EH (cell line): ENCODE measurements around the gene LGALS9.
"Not testable (repeated sequence)": the region's sequence is repeated elsewhere in the genome, so short reads cannot be mapped to it uniquely, and the experiment has no call there.

Source experiments
- DNase-seq: peaks from one replicate; pipeline ENCODE4 v3.0.0-alpha.2; 2015; ENCODE audit warnings: low read depth

LGALS9 gene

GRCh38 chr17:27654654-27655524, 23.9 kb downstream of the LGALS9 start:
- peak; percentile 66 for DNase-seq

GRCh38 chr17:27655525-27656111, 24.6 kb downstream of the LGALS9 start:
- DNase-seq: not testable (repeated sequence)

GRCh38 chr17:27656620-27657019, 25.6 kb downstream of the LGALS9 start:
- not testable (repeated sequence) for DNase-seq

DNA sequence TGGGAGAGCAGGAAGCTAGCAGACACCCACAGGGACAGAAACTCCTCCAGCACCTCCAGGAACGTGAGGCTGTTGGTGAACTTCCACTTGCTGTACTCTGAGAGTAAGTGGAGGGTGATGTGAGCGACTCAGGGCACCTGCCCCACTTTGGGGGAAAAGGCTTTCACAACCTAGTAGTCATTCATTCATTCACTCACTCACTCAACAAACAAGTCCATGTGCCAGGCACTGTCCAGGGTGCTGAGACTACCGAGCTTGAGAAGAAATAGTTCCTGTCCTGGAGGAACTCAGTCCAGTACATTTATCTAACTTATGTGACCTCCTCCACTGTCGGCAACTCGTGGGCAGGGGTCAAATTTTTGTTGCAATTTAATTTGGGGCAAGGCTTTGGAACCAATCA, 26.6 kb downstream of the LGALS9 start:
- peak; percentile 33 for DNase-seq

GRCh38 chr17:27659683-27660082, 28.7 kb downstream of the LGALS9 start:
- DNase-seq: no peak

DNA sequence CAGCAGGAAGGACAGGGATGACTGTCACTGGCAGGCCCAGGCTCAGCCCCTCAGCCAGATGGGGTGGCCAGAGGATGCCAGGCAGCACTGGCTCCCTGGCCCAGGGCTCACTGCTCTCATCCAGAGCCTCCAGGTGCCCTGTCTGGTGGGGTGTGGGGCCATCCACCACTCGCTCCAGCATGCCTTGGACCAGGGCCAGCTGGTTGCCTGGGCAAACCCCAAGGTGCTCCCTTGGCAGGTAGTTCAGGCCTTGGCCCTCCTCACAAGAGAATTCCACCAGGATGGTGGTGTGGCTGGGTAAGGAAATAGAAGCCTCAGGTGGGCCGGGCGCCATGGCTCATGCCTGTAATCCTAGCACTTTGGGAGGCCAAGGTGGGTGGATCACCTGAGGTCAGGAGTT, 29.4 kb downstream of the LGALS9 start:
- DNase-seq: no peak

DNA sequence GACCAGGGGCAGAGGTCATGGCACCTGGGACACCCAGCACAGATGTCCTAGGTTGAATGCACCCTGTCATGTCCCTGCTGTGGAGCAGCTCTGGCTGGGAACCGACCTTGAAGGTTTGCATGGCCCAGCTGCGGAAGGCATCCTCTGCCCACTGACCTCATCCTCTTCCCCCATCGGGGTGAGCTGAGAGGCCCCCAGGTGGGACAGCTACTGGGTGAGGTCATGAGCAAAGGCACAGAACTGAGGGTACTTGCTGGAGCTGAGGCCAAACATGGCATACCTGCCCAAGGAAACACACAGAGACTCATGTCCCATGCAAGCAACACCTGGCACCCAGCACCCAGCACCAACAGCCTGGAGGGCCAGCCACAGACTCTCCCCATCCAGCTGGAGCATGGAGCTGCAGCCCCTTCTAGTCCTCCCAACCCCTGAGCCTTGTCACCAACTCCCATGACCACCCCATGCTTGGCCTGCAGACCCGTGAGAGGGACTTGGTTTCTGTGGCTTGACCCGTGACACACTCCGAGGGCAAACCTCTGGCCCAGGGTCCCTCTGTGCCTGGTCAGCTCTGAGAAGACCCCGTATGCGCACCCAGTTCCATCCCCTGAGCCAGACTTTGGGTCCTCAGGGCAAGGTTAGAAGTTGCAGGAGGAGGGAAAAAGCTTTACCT, 33.1 kb downstream of the LGALS9 start:
- DNase-seq: no peak

DNA sequence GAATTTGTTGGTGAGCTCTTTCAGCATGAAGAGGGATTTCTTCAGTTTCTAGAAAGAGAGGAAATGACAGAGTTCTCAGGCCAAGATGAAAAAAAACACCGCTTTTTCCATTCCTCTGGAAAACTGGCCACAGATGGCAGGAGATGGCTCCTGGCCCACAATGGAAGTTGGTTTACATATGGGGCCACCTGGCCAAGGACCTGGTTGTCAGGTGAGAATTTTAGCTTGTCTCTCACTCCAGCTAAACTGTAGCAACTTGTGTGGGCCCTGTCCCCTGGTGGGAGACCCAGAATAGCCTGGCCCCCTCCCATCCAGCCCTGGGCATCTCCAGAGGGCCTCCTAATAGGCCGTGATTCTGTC, 33.6 kb downstream of the LGALS9 start:
- no peak for DNase-seq

DNA sequence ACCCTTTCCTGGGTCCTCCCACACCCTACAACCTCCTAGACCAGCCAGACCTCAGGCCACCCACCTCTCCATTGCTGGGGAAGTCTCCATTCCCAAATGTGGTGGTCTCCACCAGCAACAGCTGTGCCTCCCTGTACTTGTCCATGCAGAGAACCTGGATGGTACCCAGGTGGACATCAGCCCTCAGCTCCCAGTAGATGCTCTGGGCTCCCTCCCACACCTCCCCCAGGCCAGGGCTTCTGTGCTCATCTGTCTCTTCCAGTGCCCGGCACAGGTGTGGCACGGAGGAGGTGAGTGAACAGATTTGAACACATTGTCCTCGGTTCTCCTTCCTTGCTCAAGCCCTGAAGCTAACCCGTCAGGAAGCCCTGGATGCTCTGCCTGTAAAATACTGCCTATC, 34.6 kb downstream of the LGALS9 start:
- no peak for DNase-seq

- not testable (repeated sequence) for DNase-seq
Measured at GRCh38 chr17:27666270-27666669, 35.3 kb downstream of the LGALS9 start.

DNA sequence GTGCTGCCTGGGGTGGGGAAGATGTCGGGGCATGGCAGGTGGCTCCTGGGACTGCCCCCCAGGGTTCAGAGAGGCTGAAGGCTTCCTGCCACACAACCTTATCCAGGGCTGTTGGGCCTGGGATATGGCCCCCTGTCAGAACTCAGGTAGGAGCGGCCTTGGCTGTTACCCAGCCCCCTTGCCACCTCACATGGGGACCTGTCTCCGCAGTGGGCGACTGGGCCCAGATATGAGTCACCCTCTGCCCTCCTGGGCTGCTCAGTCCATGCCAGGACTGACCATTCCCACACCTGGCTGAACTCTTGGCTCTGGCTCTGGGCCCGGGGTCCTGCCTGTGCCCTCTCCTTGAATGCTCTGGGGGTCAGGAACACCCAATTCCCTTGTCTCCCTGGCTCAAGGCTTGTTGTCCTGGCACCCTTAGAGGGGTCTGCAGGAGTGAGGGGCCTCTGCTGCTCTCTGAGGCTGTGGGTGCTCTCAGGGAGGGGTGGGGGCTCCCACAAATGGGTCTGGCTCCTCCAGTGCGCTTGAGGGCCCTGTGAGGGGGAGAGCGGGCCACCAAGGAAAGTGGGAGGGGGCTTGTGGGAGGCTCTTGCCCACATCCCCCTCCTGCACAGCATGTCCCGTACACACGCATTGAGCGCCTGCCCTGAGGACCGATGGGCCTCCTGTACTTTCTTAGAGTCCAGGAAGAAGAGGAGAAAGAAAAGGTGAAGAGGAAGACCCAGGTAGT, 36.0 kb downstream of the LGALS9 start:
- DNase-seq: no peak

DNA sequence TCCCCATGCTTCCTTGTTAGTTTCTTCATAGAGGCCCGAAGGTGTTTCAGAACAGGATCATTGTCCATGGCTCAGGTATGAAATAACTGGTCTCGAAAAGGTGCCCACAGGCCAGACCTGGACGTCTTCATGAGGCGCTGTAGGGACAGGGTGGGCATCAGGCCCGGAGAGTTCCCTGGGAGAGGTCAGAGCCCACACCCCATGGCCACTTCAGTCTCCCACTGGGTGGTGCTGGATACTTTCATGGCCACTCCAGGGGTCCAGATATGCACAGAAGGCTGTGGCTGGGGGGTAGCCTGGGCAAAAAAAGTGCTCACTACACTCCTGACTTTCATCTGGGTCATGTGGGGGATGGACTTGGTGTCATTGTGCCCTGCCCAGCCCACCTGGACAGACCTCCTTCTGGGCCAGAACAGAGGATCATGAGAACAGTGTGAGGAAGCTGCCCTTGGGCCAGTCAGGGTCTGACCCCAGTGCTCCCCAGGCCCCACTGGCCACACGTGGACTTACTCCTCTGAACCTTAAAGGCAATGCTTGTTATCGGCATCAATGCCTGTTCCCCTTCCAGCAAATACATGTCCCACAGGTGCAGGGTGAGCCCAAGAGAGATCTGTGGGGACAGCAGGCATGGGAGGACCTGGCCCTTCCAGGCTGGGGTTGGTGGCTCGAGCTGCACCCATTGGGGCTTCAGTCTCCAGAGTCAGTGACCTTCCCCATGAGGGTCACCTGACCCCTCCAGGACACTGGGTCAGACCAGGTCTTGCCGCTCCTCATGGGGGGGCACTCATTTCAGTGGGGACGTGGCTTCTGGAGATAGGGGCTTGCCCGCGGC, 36.9 kb downstream of the LGALS9 start:
- DNase-seq: no peak

DNA sequence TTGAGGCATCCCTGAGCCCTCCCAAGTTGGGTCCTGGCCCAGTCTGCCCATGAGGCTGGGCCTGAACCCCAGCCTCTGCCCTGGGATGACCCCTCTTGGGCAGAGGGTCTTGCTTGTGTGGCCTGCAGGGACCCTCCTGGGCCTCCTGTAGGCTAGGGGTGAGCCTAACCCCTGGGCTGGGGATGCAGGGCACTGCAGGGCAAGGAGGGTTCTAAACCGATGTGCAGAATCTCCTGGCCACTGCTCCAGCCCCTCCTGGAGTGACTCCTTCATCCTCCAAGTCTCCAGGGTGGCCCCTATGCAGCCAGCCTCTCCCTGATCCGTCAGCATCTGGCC, 37.5 kb downstream of the LGALS9 start:
- DNase-seq: no peak

GRCh38 chr17:27669136-27669535, 38.1 kb downstream of the LGALS9 start:
- no peak for DNase-seq

DNA sequence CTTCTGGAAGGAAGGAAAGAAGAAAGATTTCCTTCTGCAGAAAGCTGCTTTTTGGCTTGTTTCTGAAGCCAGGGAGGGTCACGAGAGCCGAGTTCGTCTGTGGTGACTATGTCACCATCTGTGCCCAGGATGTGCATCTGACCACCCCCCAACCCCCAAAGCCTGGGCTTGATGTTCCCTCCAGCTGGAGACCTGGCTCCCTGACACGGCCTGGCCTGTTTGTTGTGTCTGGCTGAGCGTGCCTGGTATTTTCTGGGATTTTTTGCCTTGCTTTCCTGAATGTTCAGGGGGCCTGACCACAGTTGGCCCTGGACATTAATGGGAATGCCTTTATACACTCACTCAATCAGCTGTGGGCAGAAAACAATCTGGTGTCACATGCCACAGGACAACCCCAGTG, 38.9 kb downstream of the LGALS9 start:
- no peak for DNase-seq

GRCh38 chr17:27670791-27671590, 40.0 kb downstream of the LGALS9 start:
- no peak for DNase-seq

GRCh38 chr17:27671591-27671910, 40.6 kb downstream of the LGALS9 start:
- no peak for DNase-seq

GRCh38 chr17:27671977-27672480, 41.0 kb downstream of the LGALS9 start:
- DNase-seq: not testable (repeated sequence)

- no peak for DNase-seq
Measured at GRCh38 chr17:27674335-27674734, 43.3 kb downstream of the LGALS9 start.

DNA sequence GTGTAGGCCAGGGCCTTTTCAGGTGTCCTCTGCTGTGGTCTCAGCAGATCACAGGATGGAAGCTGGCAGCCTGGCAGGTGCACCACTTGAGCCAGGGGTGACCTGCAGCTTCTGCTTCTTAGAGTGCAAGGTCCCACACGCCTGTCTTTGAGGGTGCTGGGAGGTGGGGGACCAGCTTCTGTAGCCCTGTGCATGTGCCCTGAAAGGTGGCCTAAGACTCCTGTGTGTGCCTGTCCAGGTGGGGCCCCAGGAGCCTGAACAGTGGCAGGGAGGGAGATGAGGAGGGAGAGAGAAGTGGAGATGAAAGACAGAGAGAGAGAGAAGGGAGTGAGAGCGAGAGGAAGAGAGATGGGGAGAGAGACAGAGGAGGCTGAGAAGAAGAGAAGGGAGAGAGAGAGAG, 46.2 kb downstream of the LGALS9 start:
- DNase-seq: no peak

- not testable (repeated sequence) for DNase-seq
Measured at GRCh38 chr17:27686322-27686721, 55.3 kb downstream of the LGALS9 start.
